GM21717 (cell line): ENCODE data around the gene SLC16A5.
"Not testable (repeated sequence)": the region's sequence is repeated elsewhere in the genome, so short reads cannot be mapped to it uniquely, and the experiment has no call there.

ENCODE experiments used
- ATAC-seq: cut with Tn5 transposase; IDR thresholded peaks from one replicate; pipeline ENCODE4 v1.9.1; 2021; ENCODE audit warnings: mild to moderate bottlenecking, moderate library complexity; ENCODE audit not compliant: unreplicated experiment

Gene SLC16A5

GRCh38 chr17:75087558-75088453 lies at the start of gene SLC16A5:
Gene SLC16A5 (plus strand): TSS chr17:75087954. CDS start chr17:75093637, 5,683 bp downstream.
- no peak for ATAC-seq

- ATAC-seq = no peak
Observed at GRCh38 chr17:75039238-75039637, 48.5 kb upstream of the SLC16A5 start.

- no peak for ATAC-seq
Observed at GRCh38 chr17:75041656-75042280, 46.0 kb upstream of the SLC16A5 start.

GRCh38 chr17:75043789-75044188 lies 44.0 kb upstream of the SLC16A5 start:
- ATAC-seq = not testable (repeated sequence)

- ATAC-seq = no peak
Observed at GRCh38 chr17:75044716-75045115, 43.0 kb upstream of the SLC16A5 start.

GRCh38 chr17:75045946-75046406 lies 41.8 kb upstream of the SLC16A5 start:
- ATAC-seq = not testable (repeated sequence)

GRCh38 chr17:75046407-75047289 lies 41.1 kb upstream of the SLC16A5 start, which contains the start of the genes ATP5PD and KCTD2:
Gene ATP5PD (minus strand): TSS chr17:75046969. CDS start chr17:75042650, 4,319 bp downstream.
Gene KCTD2 (plus strand): TSS chr17:75047225. CDS start chr17:75047251, 26 bp downstream.
- peak; percentile 86 for ATAC-seq

- peak; percentile 21 for ATAC-seq
Observed at GRCh38 chr17:75047398-75048098, 40.2 kb upstream of the SLC16A5 start.

GRCh38 chr17:75048249-75048878 lies 39.4 kb upstream of the SLC16A5 start:
- no peak for ATAC-seq

- no peak for ATAC-seq
Observed at GRCh38 chr17:75049057-75049456, 38.7 kb upstream of the SLC16A5 start.

- no peak for ATAC-seq
Observed at GRCh38 chr17:75049706-75050105, 38.0 kb upstream of the SLC16A5 start.

- ATAC-seq = no peak
Observed at GRCh38 chr17:75051941-75052340, 35.8 kb upstream of the SLC16A5 start.

- no peak for ATAC-seq
Observed at GRCh38 chr17:75059369-75060345, 28.1 kb upstream of the SLC16A5 start.

GRCh38 chr17:75060434-75061054 lies 27.2 kb upstream of the SLC16A5 start:
- no peak for ATAC-seq

- ATAC-seq = no peak
Observed at GRCh38 chr17:75061055-75061438, 26.7 kb upstream of the SLC16A5 start.

GRCh38 chr17:75061618-75062017 lies 26.1 kb upstream of the SLC16A5 start:
- no peak for ATAC-seq

- ATAC-seq = no peak
Observed at GRCh38 chr17:75063201-75063600, 24.6 kb upstream of the SLC16A5 start.

- ATAC-seq = no peak
Observed at GRCh38 chr17:75063626-75064025, 24.1 kb upstream of the SLC16A5 start.
